HepG2 (cell line): ENCODE results near the gene XPNPEP1. TPM values are rescaled to one million over a fixed set of nuclear protein-coding genes. Genes with fewer than 3 reads are reported as not detected.

Source experiments
- ATAC-seq: fragments of 200-7000 bp; cut with Tn5 transposase; 3 replicates; pipeline ENCODE4 v1.9.1; 2020; ENCODE audit warnings: mild to moderate bottlenecking, moderate library complexity
- BruUV-seq: library from RNA; stranded (reverse); fragments of 400-500 nt; replicated peaks from 2 replicates; lab custom pipeline; 2021; lab: Mats Ljungman, UMichigan
- CTCF ChIA-PET: fragments of 300-600 bp; formaldehyde crosslinking; extraction: SDS; loops from one replicate; lab custom pipeline; 2021; ENCODE audit warnings: low total read pairs, inconsistent platforms, low intra/inter-chr PET ratio; lab: Yijun Ruan, JAX
- POLR2A ChIA-PET: fragments of 350-600 bp; sonication (Branson Sonifier 250); formaldehyde crosslinking; loops from one replicate; lab custom pipeline; 2020; ENCODE audit warnings: antibody characterized with exemption, inconsistent platforms; lab: Yijun Ruan, JAX
- DNase-seq: peaks from one replicate; pipeline ENCODE4 v3.0.0-alpha.2; 2015; ENCODE audit warnings: low spot score
- FAIRE-seq: peaks from 3 replicates; lab custom pipeline; 2011; peaks lifted over from hg19 to GRCh38; lab: Jason Lieb, UNC
- H2AFZ ChIP-seq: one replicate; pipeline ENCODE4 v1.6.1; 2011; ENCODE audit warnings: low read length, inconsistent platforms
- H3K27ac ChIP-seq: fragments of 300-600 bp; 3 replicates; pipeline ENCODE4 v1.8.0; 2011; ENCODE audit warnings: mixed run types, mild to moderate bottlenecking, mixed read lengths, low read length, inconsistent platforms; ENCODE audit not compliant: insufficient read depth; ENCODE audit errors: extremely low read length
- H3K27me3 ChIP-seq, 2 experiments: fragments of 200-600 bp in 1 of 2; 2 replicates in 1 of 2; 3 replicates in 1 of 2; pipeline versions ENCODE4 v1.6.0 to v1.8.0; 2011; ENCODE audit warnings: low read length in 2 of 2, mild to moderate bottlenecking in 2 of 2, moderate library complexity in 2 of 2, inconsistent platforms in 1 of 2; ENCODE audit not compliant: insufficient read depth in 2 of 2, control insufficient read depth in 1 of 2
- H3K36me3 ChIP-seq, 2 experiments: fragments of 200-600 bp in 1 of 2; replicated peaks in 1 of 2; 2 replicates in 1 of 2; 3 replicates in 1 of 2; pipeline versions ENCODE4 v1.5.1 to v1.8.0; 2011; ENCODE audit warnings: low read length in 2 of 2, inconsistent platforms in 1 of 2; ENCODE audit not compliant: insufficient read depth in 2 of 2, control insufficient read depth in 1 of 2
- H3K4me1 ChIP-seq: 2 replicates; pipeline ENCODE4 v1.5.1; 2012; ENCODE audit warnings: low read length, inconsistent platforms; ENCODE audit not compliant: insufficient read depth
- H3K4me2 ChIP-seq: 2 replicates; pipeline ENCODE4 v1.6.0; 2011; ENCODE audit warnings: low read depth, low read length, inconsistent platforms
- H3K4me3 ChIP-seq, 3 experiments: fragments of 200-600 bp in 1 of 3; sonication (generic), shearing (Covaris generic) in 1 of 3; replicated peaks in 1 of 3; 2 replicates each; pipeline ENCODE4 v1.5.1; 2011 to 2016; ENCODE audit warnings: low read length in 3 of 3, inconsistent platforms in 2 of 3, low read depth in 2 of 3, mild to moderate bottlenecking in 2 of 3, control low read depth in 1 of 3, mixed read lengths in 1 of 3; ENCODE audit not compliant: insufficient read depth in 1 of 3
- H3K79me2 ChIP-seq: one replicate; pipeline ENCODE4 v1.6.1; 2011; ENCODE audit warnings: low read length, inconsistent platforms; ENCODE audit not compliant: insufficient read depth
- H3K9ac ChIP-seq: 2 replicates; pipeline ENCODE4 v1.6.0; 2011; ENCODE audit warnings: mild to moderate bottlenecking, low read depth, low read length, inconsistent platforms; ENCODE audit not compliant: insufficient read depth
- H3K9me3 ChIP-seq: 2 replicates; pipeline ENCODE4 v1.5.1; 2012; ENCODE audit warnings: mild to moderate bottlenecking, low read length
- H4K20me1 ChIP-seq: 2 replicates; pipeline ENCODE4 v1.6.0; 2011; ENCODE audit warnings: inconsistent platforms, mild to moderate bottlenecking, low read length, moderate library complexity; ENCODE audit not compliant: insufficient read depth
- EP300 ChIP-seq, 3 experiments: sonication (generic) in 1 of 3; formaldehyde crosslinking in 1 of 3; IDR thresholded peaks; 2 replicates each; pipeline versions ENCODE4 v1.5.1 to v1.6.1; 2011 to 2020; ENCODE audit warnings: low read depth in 2 of 3, low read length in 2 of 3, borderline replicate concordance in 1 of 3, improper control_type of control experiment in 1 of 3, mild to moderate bottlenecking in 1 of 3, missing genetic modification reagents in 1 of 3, moderate library complexity in 1 of 3
- GATA4 ChIP-seq: sonication (generic); IDR thresholded peaks from 2 replicates; pipeline ENCODE4 v1.6.1; 2016; ENCODE audit warnings: antibody characterized with exemption, low read depth, borderline replicate concordance
- KLF6 ChIP-seq: IDR thresholded peaks from 2 replicates; pipeline ENCODE4 v1.8.0; 2016; ENCODE audit warnings: missing biosample characterization, missing genetic modification reagents
- MBNL3 ChIP-seq: fragments of 250-450 bp; sonication (Bioruptor Pico); conservative IDR thresholded peaks from 2 replicates; pipeline ENCODE4 v1.8.0; 2022; ENCODE audit warnings: mild to moderate bottlenecking, inconsistent platforms
- MEIS2 ChIP-seq: sonication (generic); formaldehyde crosslinking; IDR thresholded peaks from 2 replicates; pipeline ENCODE4 v1.9.0; 2021; ENCODE audit warnings: mild to moderate bottlenecking, missing genetic modification reagents
- NFKBIZ ChIP-seq: IDR thresholded peaks from 2 replicates; pipeline ENCODE4 v1.6.1; 2018; ENCODE audit warnings: missing genetic modification reagents, missing compliant biosample characterization
- NRL ChIP-seq: sonication (generic); formaldehyde crosslinking; IDR thresholded peaks from 2 replicates; pipeline ENCODE4 v1.5.0; 2020; ENCODE audit warnings: missing genetic modification reagents, mild to moderate bottlenecking, moderate library complexity, borderline replicate concordance
- RFXAP ChIP-seq: sonication (generic); formaldehyde crosslinking; IDR thresholded peaks from 2 replicates; pipeline ENCODE4 v1.4.0; 2020; ENCODE audit warnings: missing genetic modification reagents, borderline replicate concordance
- ZNF501 ChIP-seq: sonication (generic); formaldehyde crosslinking; IDR thresholded peaks from 2 replicates; pipeline ENCODE4 v1.5.1; 2020; ENCODE audit warnings: mild to moderate bottlenecking, moderate library complexity, missing genetic modification reagents
- ZNF609 ChIP-seq: sonication (generic); formaldehyde crosslinking; IDR thresholded peaks from 2 replicates; pipeline ENCODE4 v1.4.0; 2020; ENCODE audit warnings: mild to moderate bottlenecking, missing genetic modification reagents, borderline replicate concordance
- ZNF746 ChIP-seq: sonication (generic); formaldehyde crosslinking; IDR thresholded peaks from 2 replicates; pipeline ENCODE4 v1.8.0; 2022; ENCODE audit warnings: mild to moderate bottlenecking, missing genetic modification reagents
- WGBS: methylation state at CpG from one replicate; pipeline ENCODE4 v1.1.6; 2017; ENCODE audit warnings: low lambda C conversion rate; 5-methylcytosine and 5-hydroxymethylcytosine counted together
- in situ Hi-C: cut with HindIII; loops from 2 replicates; pipeline ENCODE4 v1.10.0; 2017; ENCODE audit warnings: low pct_unique_long_range_greater_than_20kb; ENCODE audit not compliant: extremely low pct_ligation_motif_present
- intact Hi-C: fragments of 100-400 bp; cut with micrococcal nuclease; formaldehyde crosslinking; loops from one replicate; pipeline ENCODE4 v1.10.0; 2022; ENCODE audit not compliant: unreplicated experiment
- polyA plus RNA-seq, 8 experiments: library from polyadenylated mRNA; depleted of rRNA in 3 of 8; stranded (reverse) in 7 of 8; unstranded in 1 of 8; fragments of >200 nt; fragmentation: Illumina TruSeq in 4 of 8; extraction: Trizol in 4 of 8; gene quantifications; 2 replicates each; pipeline versions ENCODE4 v1.2.1 to v1.2.3, GENCODE V29; 2011 to 2016; ENCODE audit warnings: low read depth in 4 of 8, missing spikeins in 1 of 8, mixed read lengths in 1 of 8; ENCODE audit not compliant: insufficient read depth in 1 of 8
- total RNA-seq, 5 experiments: library from RNA; depleted of rRNA; stranded (reverse); fragments of >200 nt; fragmentation: Illumina TruSeq; extraction: Trizol; gene quantifications; 2 replicates each; pipeline ENCODE4 v1.2.3, GENCODE V29; 2016; ENCODE audit warnings: low read depth in 1 of 5

The XPNPEP1 gene
- total and polyA plus RNA-seq, 2 of the 13 experiments (the other 11 are each of a cell fraction or from before 2014, with no cell fraction given): 30.3 to 55.5 TPM

DNA sequence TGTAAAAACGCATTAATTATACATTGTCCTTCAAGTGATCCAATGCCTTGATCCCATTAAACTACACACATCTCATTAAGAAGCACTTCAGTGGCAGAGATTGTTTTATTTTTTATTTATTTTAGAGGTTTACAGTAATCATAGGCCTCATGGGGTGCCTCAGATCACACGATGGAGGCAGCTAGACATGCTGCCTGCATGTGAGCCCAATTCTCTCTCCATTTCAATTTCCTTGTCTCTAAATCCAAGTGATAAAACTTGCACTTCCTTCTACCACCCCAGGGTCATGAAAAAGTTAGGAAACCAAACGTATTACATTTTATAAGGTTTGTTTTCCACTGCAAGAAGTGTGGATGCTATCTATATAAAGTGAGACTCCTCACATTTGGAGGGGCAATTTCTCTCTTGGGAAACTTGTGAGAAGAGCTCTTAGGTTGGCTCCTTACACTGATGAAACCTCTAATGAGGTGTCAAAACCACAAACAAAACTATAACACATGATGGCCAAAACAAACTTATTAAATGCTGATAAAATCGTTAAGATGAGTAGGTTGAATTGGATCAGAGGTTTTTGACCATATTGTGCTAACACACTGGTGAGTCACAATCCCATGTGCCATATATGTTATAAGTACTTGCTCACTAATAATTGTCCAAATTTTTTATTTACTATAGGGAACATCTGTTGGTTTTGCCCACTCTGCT lies 22.3 kb upstream of the XPNPEP1 start:
- Histone ChIP-seq H3K27ac (no peak overlapping the region), H3K4me3 (no peak overlapping the region), H3K36me3 (no peaks in the 10 kb centered on the region), H3K27me3 (no peaks in the 10 kb centered on the region; a peak in 1 of 5 replicates), H3K79me2 (no peaks in the 10 kb centered on the region), H4K20me1 (no peaks in the 10 kb centered on the region), H3K9me3 (no peaks in the 10 kb centered on the region), H3K9ac (no peak overlapping the region), H3K4me2 (no peak overlapping the region), H3K4me1 (no peaks in the 10 kb centered on the region), H2AFZ (no peak overlapping the region)
- POLR2A ChIA-PET: no interaction called here
- CTCF ChIA-PET: no interaction called here
- no peak for DNase-seq
- in situ Hi-C loops: no loop called here
- TF ChIP-seq ZNF609 (CRISPR knock-in tag): no peak
- TF ChIP-seq MBNL3: no peak
- TF ChIP-seq EP300 (IDR thresholded peaks at IDR 0.05; ENCODE audit: low read depth in 2 of 2, low read length in 2 of 2): no peak
- no peak for TF ChIP-seq EP300 (CRISPR knock-in tag; IDR thresholded peaks at IDR 0.05; ENCODE audit: borderline replicate concordance)
- no peak for TF ChIP-seq GATA4
- no peak for TF ChIP-seq RFXAP (CRISPR knock-in tag)
- no peak for TF ChIP-seq KLF6
- no peak for TF ChIP-seq ZNF746 (CRISPR knock-in tag)
- no peak for TF ChIP-seq NRL (CRISPR knock-in tag)
- no peak for TF ChIP-seq ZNF501 (CRISPR knock-in tag)
- no peak for TF ChIP-seq MEIS2 (CRISPR knock-in tag)
- TF ChIP-seq NFKBIZ (CRISPR knock-in tag): no peak
- BruUV-seq: no TSS peak
- no peak for ATAC-seq
- intact Hi-C loops: no loop called here
- 24% methylated on average over 4 of the region's 4 CpGs for WGBS
- no peak for FAIRE-seq
